Suprapubic skin (tissue), 4 donors: Measurements from ENCODE around the gene CEP290. TPM values are rescaled to one million over a fixed set of nuclear protein-coding genes. Genes with fewer than 3 reads are reported as not detected.
"Not testable (repeated sequence)": the region's sequence is repeated elsewhere in the genome, so short reads cannot be mapped to it uniquely, and the experiment has no call there.

Experiments used
- DNase-seq, 2 donors: peaks; one replicate each; pipeline ENCODE4 v3.0.0-alpha.2; 2019; ENCODE audit warnings: low spot score in 2 of 2
- H3K27ac ChIP-seq: fragments of 200-600 bp; sonication (generic); one replicate; pipeline ENCODE4 v1.5.1; 2019
- H3K27me3 ChIP-seq: fragments of 200-600 bp; sonication (generic); one replicate; pipeline ENCODE4 v1.5.1; 2019
- H3K36me3 ChIP-seq: fragments of 200-600 bp; sonication (generic); one replicate; pipeline ENCODE4 v1.5.1; 2019
- H3K4me1 ChIP-seq: fragments of 200-600 bp; sonication (generic); one replicate; pipeline ENCODE4 v1.5.1; 2019
- H3K4me3 ChIP-seq: fragments of 200-600 bp; sonication (generic); one replicate; pipeline ENCODE4 v1.5.1; 2019; ENCODE audit warnings: mild to moderate bottlenecking
- H3K9me3 ChIP-seq: fragments of 200-600 bp; sonication (generic); one replicate; pipeline ENCODE4 v1.5.1; 2019
- EP300 ChIP-seq: sonication (generic); formaldehyde crosslinking; IDR thresholded peaks from one replicate; pipeline ENCODE4 v1.6.1; 2017; ENCODE audit warnings: antibody characterized with exemption
- POLR2A ChIP-seq, 2 donors: fragments of 450-650 bp; IDR thresholded peaks; one replicate each; pipeline ENCODE4 v1.6.1; 2017; ENCODE audit warnings: antibody characterized with exemption in 2 of 2, mild to moderate bottlenecking in 2 of 2, moderate library complexity in 2 of 2
- POLR2AphosphoS5 ChIP-seq, 3 donors: sonication (generic); formaldehyde crosslinking; IDR thresholded peaks; one replicate each; pipeline ENCODE4 v1.6.1; 2017; ENCODE audit warnings: antibody characterized with exemption in 3 of 3
- WGBS: methylation state at CpG from one replicate; pipeline ENCODE4 v1.1.5; 2018; 5-methylcytosine and 5-hydroxymethylcytosine counted together
- total RNA-seq, 4 donors: library from RNA; depleted of rRNA; stranded (reverse); fragments of >200 nt; gene quantifications; one replicate each; pipeline ENCODE4 v1.1.0, GENCODE V29; 2016
- TF ChIP-seq, protein P1 (sequence below), 2 donors: fragments of 200-600 bp in 1 of 2; fragments of 450-650 bp in 1 of 2; sonication (generic) in 1 of 2; IDR thresholded peaks; one replicate each; pipeline ENCODE4 v1.5.1; 2016 to 2019; ENCODE audit warnings: antibody characterized with exemption in 2 of 2, mild to moderate bottlenecking in 1 of 2, moderate library complexity in 1 of 2

CEP290 gene
- total RNA-seq, 4 donors from 2014 or later = 9.0 to 34.8 (median 11.0) TPM

DNA sequence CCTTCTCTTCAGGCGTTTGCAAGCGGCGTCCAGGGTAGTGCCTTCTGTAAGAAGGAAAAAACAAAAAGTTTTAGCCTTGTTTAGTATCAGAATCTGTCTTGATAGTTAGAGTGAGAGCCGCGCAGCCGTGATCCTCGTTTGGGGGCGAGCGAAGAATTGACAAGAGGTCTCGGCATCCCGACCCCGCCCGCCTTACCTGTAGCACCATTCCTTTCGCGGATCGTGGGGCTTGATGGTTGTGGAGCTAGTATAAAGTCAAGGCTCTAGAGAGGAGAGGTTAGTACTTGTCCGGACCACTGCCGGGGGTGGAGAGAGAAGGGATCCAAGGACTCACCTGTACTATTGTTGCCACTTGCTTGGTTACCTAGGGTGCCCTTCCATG lies 713 bp upstream of the CEP290 start:
- H3K4me1 ChIP-seq = peaks cover 38% of the 10 kb centered on the region
- peak; percentile 68 to 85 for DNase-seq

DNA sequence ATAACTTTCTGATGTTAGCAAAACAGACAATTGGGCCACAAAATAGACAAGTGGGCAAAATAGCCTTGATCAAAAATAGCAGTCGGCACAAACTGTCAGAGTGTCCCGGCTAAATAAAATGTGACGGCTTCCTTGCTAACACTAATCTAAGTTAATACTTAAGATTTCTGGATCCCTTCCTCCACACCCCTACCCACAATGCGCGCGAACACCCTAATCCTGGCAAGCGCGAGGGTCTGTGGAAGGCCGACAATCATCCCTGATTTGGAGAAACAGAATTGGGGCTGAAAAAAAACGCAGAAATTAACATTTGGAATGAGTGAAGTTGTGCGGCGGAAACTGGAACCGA lies 489 bp downstream of the CEP290 start:
- Histone ChIP-seq H3K9me3 (no peaks in the 10 kb centered on the region), H3K4me1 (peaks cover 38% of the 10 kb centered on the region), H3K27me3 (no peaks in the 10 kb centered on the region), H3K27ac (peak overlapping the region; percentile 77), H3K4me3 (peak overlapping the region; percentile 71), H3K36me3 (peaks cover 3% of the 10 kb centered on the region)
- DNase-seq = no peak
- TF ChIP-seq, protein P1, sequence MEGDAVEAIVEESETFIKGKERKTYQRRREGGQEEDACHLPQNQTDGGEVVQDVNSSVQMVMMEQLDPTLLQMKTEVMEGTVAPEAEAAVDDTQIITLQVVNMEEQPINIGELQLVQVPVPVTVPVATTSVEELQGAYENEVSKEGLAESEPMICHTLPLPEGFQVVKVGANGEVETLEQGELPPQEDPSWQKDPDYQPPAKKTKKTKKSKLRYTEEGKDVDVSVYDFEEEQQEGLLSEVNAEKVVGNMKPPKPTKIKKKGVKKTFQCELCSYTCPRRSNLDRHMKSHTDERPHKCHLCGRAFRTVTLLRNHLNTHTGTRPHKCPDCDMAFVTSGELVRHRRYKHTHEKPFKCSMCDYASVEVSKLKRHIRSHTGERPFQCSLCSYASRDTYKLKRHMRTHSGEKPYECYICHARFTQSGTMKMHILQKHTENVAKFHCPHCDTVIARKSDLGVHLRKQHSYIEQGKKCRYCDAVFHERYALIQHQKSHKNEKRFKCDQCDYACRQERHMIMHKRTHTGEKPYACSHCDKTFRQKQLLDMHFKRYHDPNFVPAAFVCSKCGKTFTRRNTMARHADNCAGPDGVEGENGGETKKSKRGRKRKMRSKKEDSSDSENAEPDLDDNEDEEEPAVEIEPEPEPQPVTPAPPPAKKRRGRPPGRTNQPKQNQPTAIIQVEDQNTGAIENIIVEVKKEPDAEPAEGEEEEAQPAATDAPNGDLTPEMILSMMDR (IDR thresholded peaks at IDR 0.05) = no peak
- TF ChIP-seq POLR2AphosphoS5 (IDR thresholded peaks at IDR 0.05) (no peak), EP300 (no peak), POLR2A (IDR thresholded peaks at IDR 0.05) (no peak)
- WGBS = 6% methylated on average over 13 of the region's 13 CpGs

More for the DNA sequence above, 713 bp upstream of the CEP290 start:
- no peaks in the 10 kb centered on the region for H3K36me3 ChIP-seq
- peak overlapping the region; percentile 77 for H3K27ac ChIP-seq
- H3K4me3 ChIP-seq = peak overlapping the region; percentile 71
- no peaks in the 10 kb centered on the region for H3K27me3 ChIP-seq
- 5% methylated on average over 17 of the region's 18 CpGs for WGBS
- no peaks in the 10 kb centered on the region for H3K9me3 ChIP-seq
- TF ChIP-seq EP300 (no peak), POLR2AphosphoS5 (IDR thresholded peaks at IDR 0.05) (no peak), POLR2A (IDR thresholded peaks at IDR 0.05) (no peak)
- TF ChIP-seq, protein P1 (IDR thresholded peaks at IDR 0.05) = no peak

DNA sequence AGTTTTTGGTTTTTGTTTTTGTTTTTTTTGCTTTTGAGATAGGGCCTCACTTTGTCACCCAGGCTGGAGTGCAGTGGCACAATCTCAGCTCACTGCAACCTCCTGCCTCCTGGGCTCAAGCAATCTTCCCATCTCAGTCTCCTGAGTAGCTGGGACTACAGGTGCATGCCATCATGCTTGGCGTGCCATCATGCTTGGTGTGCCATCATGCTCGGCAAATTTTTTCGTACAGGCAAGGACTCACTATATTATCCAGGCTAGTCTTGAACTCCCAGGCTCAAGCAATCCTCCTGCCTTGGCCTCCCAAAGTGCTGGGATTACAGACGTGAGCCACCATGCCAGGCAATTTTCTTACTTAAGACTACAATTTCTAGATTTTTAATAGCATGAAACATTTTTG lies 2.2 kb downstream of the CEP290 start:
- H3K27ac ChIP-seq, H3K9me3 ChIP-seq, H3K27me3 ChIP-seq, H3K36me3 ChIP-seq, DNase-seq, H3K4me3 ChIP-seq: not testable (repeated sequence)
- WGBS = 92% methylated on average over 4 of the region's 4 CpGs
- peaks cover 22% of the 10 kb centered on the region for H3K4me1 ChIP-seq

DNA sequence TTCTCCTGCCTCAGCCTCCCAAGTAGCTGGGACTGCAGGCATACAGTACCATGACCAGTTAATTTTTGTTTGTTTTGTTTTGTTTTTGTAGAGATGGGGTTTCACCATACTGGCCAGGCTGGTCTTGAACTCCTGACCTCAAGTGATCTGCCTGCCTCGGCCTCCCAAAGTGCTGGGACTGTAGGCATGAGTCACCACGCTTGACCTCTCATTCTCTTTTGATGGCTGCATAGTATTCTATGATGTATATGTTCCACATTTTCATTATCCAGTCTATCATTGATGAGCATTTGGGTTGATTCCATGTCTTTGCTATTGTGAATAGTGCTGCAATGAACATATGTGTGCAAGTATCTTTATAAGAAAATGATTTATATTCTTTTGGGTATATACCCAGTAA lies 8.7 kb downstream of the CEP290 start:
- not testable (repeated sequence) for H3K9me3 ChIP-seq, H3K4me3 ChIP-seq, H3K27me3 ChIP-seq, H3K4me1 ChIP-seq, DNase-seq, H3K27ac ChIP-seq
- 96% methylated on average over 2 of the region's 2 CpGs for WGBS
- peaks cover 12% of the 10 kb centered on the region for H3K36me3 ChIP-seq

DNA sequence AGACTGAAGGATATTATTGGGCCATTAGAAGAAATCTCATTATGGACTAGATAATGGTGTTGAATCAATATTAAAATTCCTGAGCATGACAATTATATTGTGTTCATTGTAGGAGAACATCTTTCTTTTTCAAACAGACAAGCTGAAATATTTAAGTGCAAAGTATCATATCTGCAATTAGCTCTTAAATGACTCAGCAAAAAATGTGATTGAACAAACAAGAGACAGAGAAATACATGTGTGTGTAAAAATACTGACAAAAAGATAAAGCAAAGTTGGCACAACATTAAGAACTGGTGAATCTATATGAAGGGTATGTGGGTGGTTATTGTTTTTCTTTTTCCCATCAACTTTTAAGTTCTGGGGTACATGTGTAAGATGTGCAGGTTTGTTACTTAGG lies 9.5 kb downstream of the CEP290 start:
- Histone ChIP-seq H3K27ac (no peak overlapping the region), H3K27me3 (no peaks in the 10 kb centered on the region)

DNA sequence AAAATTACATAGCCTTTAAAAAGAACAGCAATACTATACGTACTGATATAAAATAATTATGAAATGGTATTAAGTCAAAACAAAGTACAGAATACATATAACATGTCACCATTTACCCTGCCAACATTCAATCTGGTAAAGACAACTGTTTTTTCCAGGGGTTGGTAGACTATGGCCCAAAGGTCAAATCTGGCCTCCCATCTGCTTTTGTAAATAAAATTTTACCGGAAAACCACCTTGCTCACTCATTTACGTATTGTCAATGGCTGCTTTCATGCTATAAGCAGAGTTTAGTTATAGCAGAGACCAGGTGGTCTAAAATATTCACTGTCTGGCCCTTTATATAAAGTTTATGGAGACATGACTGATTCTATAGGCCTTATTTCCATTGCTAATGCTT lies 14.0 kb downstream of the CEP290 start:
- WGBS = 97% methylated on average over 3 of the region's 3 CpGs

More for the DNA sequence above, 9.5 kb downstream of the CEP290 start:
- no peak for TF ChIP-seq POLR2A (IDR thresholded peaks at IDR 0.05)
- TF ChIP-seq, protein P1 (IDR thresholded peaks at IDR 0.05) = no peak
- TF ChIP-seq POLR2AphosphoS5 (IDR thresholded peaks at IDR 0.05) = no peak
- TF ChIP-seq EP300 = no peak
- Histone ChIP-seq H3K36me3 (peaks cover 14% of the 10 kb centered on the region), H3K9me3 (no peaks in the 10 kb centered on the region), H3K4me1 (no peaks in the 10 kb centered on the region), H3K4me3 (no peak overlapping the region)
- no peak for DNase-seq

More for the DNA sequence above, 14.0 kb downstream of the CEP290 start:
- peaks cover 4% of the 10 kb centered on the region for H3K36me3 ChIP-seq
- H3K4me3 ChIP-seq = no peak overlapping the region
- TF ChIP-seq POLR2AphosphoS5 (IDR thresholded peaks at IDR 0.05) (no peak), POLR2A (IDR thresholded peaks at IDR 0.05) (no peak), EP300 (no peak)
- TF ChIP-seq, protein P1 (IDR thresholded peaks at IDR 0.05) = no peak
- H3K9me3 ChIP-seq = no peaks in the 10 kb centered on the region
- no peak for DNase-seq
- no peaks in the 10 kb centered on the region for H3K4me1 ChIP-seq
- H3K27me3 ChIP-seq = no peaks in the 10 kb centered on the region
- no peak overlapping the region for H3K27ac ChIP-seq
